Adrenal gland (tissue), 5 donors: Measurements from ENCODE around the gene PDZRN3.

ENCODE experiments used
- POLR2A ChIP-seq, 2 donors: fragments of 450-650 bp; IDR thresholded peaks; one replicate each; pipeline ENCODE4 v1.6.1; 2017; ENCODE audit warnings: antibody characterized with exemption in 2 of 2, mild to moderate bottlenecking in 2 of 2, moderate library complexity in 1 of 2
- TF ChIP-seq, protein P1 (sequence below), 6 experiments: fragments of 450-650 bp in 4 of 6; fragments of 200-600 bp in 2 of 6; sonication (generic) in 1 of 6; IDR thresholded peaks; 1 replicate in 5 of 6; 2 replicates in 1 of 6; pipeline versions ENCODE4 v1.5.1 to v1.8.0; 2016 to 2021; ENCODE audit warnings: antibody characterized with exemption in 6 of 6, mild to moderate bottlenecking in 2 of 6, moderate library complexity in 1 of 6
- donor health status: DM: no; HTN: no; CAD: no.

GRCh38 chr3:73509816-73510215 is 114.9 kb downstream of the PDZRN3 start:
- TF ChIP-seq, protein P1, sequence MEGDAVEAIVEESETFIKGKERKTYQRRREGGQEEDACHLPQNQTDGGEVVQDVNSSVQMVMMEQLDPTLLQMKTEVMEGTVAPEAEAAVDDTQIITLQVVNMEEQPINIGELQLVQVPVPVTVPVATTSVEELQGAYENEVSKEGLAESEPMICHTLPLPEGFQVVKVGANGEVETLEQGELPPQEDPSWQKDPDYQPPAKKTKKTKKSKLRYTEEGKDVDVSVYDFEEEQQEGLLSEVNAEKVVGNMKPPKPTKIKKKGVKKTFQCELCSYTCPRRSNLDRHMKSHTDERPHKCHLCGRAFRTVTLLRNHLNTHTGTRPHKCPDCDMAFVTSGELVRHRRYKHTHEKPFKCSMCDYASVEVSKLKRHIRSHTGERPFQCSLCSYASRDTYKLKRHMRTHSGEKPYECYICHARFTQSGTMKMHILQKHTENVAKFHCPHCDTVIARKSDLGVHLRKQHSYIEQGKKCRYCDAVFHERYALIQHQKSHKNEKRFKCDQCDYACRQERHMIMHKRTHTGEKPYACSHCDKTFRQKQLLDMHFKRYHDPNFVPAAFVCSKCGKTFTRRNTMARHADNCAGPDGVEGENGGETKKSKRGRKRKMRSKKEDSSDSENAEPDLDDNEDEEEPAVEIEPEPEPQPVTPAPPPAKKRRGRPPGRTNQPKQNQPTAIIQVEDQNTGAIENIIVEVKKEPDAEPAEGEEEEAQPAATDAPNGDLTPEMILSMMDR (IDR thresholded peaks at IDR 0.05) = no peak
- no peak for TF ChIP-seq POLR2A (IDR thresholded peaks at IDR 0.05)
